Motor neuron (in vitro differentiated cells): ENCODE results near the gene COL11A2. TPM values are rescaled to one million over a fixed set of nuclear protein-coding genes. Genes with fewer than 3 reads are reported as not detected.

Source experiments
- ATAC-seq, 8 experiments: fragments of 200-7000 bp; cut with Tn5 transposase; replicated peaks in 6 of 8; 2 replicates each; pipeline ENCODE4 v1.8.0; 2021; ENCODE audit warnings: mild to moderate bottlenecking in 8 of 8, moderate library complexity in 8 of 8
- H3K27ac ChIP-seq, 2 donors: fragments of 250-450 bp; sonication (Bioruptor Pico); 2 replicates each; pipeline ENCODE4 v1.9.0; 2021; ENCODE audit warnings: antibody characterized with exemption in 2 of 2, mild to moderate bottlenecking in 2 of 2, moderate library complexity in 1 of 2
- H3K4me1 ChIP-seq, 2 donors: fragments of 250-450 bp; sonication (Bioruptor Pico); replicated peaks in 1 of 2; 2 replicates each; pipeline ENCODE4 v1.6.1; 2021; ENCODE audit warnings: antibody characterized with exemption in 2 of 2, mild to moderate bottlenecking in 2 of 2, moderate library complexity in 1 of 2
- H3K4me3 ChIP-seq, 5 donors: fragments of 250-450 bp; sonication (Bioruptor Pico); 2 replicates each; pipeline ENCODE4 v1.9.0; 2021; ENCODE audit warnings: antibody characterized with exemption in 5 of 5, mild to moderate bottlenecking in 5 of 5, moderate library complexity in 4 of 5
- WGBS, 10 experiments: fragments of 450-650 bp; shearing (Covaris generic); methylation state at CpG; one replicate each; pipeline ENCODE4 v1.0.0; 2022; 5-methylcytosine and 5-hydroxymethylcytosine counted together
- in situ Hi-C, 9 experiments: fragments of 400-800 bp; cut with MboI; loops; one replicate each; pipeline ENCODE4 v1.15.0; 2021; ENCODE audit warnings: low sequenced_read_pairs in 9 of 9, low pct_unique_long_range_greater_than_20kb in 2 of 9; ENCODE audit not compliant: unreplicated experiment in 9 of 9
- total RNA-seq, 8 experiments: library from RNA; unstranded; fragments of 300-600 nt; gene quantifications; 2 replicates each; pipeline versions ENCODE4 v1.2.3 to v1.2.4, GENCODE V29; 2022

Gene COL11A2
- total RNA-seq, 8 experiments from 2014 or later = 0.71 to 3.4 (median 2.0) TPM

DNA sequence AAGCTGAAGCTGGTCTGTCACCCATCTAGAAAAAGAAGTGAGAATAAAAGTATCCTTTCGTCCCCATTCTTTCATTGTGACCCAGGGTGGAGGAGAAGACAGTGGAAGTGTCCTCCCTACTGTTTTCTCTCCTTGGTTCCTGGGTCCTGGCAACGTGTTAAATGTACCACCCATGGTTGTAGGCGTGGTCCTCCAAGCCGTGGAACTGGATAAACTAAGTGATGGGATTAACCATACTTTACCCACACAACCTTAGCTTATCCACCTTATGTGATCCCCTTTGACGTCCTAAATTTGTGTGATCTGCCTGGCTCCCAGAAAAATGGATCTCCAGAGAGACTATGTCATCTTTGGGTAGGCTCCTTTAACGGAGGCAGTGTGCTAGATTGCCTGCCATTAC is 69.1 kb downstream of the COL11A2 start:
- Histone ChIP-seq H3K27ac (no peak overlapping the region), H3K4me3 (no peak overlapping the region), H3K4me1 (peaks cover 0 to 7% of the 10 kb centered on the region in 2 donors)
- in situ Hi-C loops = loop anchor here in 2 of 9 experiments (25.0 kb wide), 1 partner anchor 114 kb away; no protein-coding TSS in a partner anchor
- 14 to 100% (median 40%) methylated on average over 1 to 6 of the region's 6 CpGs; no CpG with 5 or more reads in 1 of the 10 experiments for WGBS, 10 experiments
- ATAC-seq = no peak

DNA sequence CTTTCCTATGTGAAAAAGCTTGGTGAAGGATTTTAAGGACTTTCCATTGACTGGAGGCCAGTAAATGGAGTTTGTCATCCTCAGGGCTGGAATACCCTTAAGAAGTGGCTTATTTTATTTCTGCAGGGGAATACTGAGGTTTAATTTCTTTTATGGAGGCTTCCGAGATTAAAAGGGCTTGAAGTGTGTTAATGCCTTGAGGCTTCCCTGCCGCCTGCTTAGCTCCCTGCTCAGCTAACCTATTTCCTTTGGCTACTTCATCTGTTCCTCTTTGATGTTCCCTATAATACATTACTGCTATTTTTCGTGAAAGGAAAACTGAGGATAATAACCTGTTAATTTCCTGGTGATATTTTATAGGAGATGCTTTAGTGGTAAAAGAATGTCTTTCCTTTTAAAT is 72.3 kb downstream of the COL11A2 start:
- 0 to 63% (median 31%) methylated on average over 1 to 3 of the region's 3 CpGs; no CpG with 5 or more reads in 1 of the 10 experiments for WGBS, 10 experiments
- H3K4me3 ChIP-seq = no peak overlapping the region
- ATAC-seq = no peak
- in situ Hi-C loops = loop anchor here in 2 of 9 experiments (25.0 kb wide), 1 partner anchor 117 kb away; no protein-coding TSS in a partner anchor
- no peak overlapping the region for H3K27ac ChIP-seq
- peaks cover 0 to 16% of the 10 kb centered on the region in 2 donors for H3K4me1 ChIP-seq

DNA sequence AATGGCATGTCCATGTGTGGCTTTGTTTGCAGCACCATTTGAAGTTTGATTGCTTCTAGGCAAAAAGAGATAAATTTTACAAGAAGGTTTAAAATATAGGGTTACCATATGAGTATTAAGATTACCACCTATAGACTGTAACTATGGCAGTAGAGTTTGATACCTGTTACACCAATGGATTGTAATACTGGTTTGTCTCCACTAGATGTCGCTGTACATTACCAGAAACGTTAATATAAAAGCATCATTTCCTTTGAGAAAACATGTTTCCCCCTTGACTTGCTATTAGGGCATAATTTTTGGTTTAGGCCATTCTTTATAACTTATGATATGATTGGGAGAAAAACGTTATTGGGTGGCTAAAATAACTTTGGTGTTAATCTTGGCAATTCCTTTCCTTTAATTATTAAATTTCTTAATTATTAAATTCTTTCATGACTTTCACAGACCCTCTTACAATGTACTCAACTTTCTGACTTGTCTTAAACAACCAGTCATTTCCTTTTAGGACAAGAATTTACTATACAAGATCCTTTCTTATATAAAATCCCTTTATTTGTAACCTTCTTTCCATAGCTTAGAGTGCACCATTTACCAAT is 73.6 kb downstream of the COL11A2 start:
- 0% methylated on average over 2 to 3 of the region's 3 CpGs for WGBS, 10 experiments
- ATAC-seq = peak in 1 of 8 experiments; percentile 30
- Histone ChIP-seq H3K27ac (no peak overlapping the region), H3K4me3 (no peak overlapping the region), H3K4me1 (peaks cover 0 to 11% of the 10 kb centered on the region in 2 donors)
- in situ Hi-C loops = loop anchor here in 2 of 9 experiments (25.0 kb wide), 1 partner anchor 119 kb away; no protein-coding TSS in a partner anchor

DNA sequence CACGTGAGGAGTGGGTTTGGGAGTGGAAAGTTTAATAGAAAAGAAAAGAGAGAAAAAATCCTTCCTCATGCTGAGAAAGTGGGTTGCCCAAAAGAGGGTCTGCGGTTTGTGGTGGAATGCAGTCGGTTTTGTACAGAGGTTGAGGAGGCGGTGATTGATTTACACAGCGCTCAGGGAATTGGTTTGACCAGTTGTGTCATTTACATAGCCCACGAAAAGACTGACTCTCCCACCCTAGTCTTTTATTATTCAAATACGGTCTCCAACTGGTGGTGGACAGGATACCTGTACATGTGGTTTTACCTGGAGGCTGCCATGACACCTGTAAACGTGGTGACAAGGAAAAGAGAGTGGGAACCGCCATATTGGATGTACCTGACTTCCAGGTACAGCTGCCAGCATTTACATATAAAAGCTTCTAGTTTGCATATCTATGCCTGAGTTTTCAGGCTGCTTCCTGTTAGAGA is 74.4 kb downstream of the COL11A2 start:
- no peak for ATAC-seq

DNA sequence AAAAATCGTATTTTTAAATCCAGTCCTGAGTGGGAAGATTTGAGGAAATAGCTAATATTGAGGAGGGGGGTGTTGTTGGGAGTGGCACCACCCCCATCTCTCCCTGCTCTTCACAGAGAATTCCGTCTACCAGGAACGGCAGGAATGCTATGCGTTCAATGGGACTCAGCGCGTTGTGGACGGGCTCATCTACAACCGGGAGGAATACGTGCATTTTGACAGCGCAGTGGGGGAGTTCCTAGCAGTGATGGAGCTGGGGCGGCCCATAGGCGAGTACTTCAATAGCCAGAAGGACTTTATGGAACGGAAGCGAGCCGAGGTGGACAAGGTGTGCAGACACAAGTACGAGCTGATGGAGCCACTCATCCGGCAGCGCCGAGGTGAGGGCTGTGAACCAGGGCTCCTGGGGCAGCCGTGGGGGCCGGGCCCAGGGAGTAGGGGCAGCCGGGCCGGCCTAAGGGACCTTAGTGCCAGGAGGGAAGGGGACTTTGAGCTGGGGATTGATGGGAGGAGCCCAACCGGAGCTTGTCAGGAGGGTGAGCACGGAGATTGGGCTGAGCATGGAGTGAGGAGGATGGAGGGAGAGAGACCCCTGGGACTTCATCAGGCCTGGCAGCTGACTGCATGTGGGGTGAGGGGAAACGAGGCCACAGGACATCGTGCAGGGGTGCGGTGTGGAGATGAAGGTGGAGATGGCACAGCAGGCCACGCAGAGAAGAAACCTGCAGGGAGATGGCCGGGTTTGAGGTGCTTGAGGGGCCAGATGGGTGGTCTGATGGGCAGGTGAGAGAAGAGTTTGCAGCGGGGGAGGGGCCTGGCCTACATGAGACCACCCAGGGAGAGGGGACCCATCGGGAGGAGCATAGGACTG is 75.2 kb downstream of the COL11A2 start:
- ATAC-seq = peak; percentile 30 to 58 (median 50)
- Histone ChIP-seq H3K27ac (no peak overlapping the region), H3K4me3 (peak overlapping the region in 2 of 5 donors; percentile 9 to 20), H3K4me1 (peaks cover 0 to 11% of the 10 kb centered on the region in 2 donors)
- WGBS, 10 experiments = 0 to 29% (median 9%) methylated on average over 1 to 16 of the region's 32 CpGs
- in situ Hi-C loops = loop anchor here in 2 of 9 experiments (25.0 kb wide), 1 partner anchor 120 kb away; no protein-coding TSS in a partner anchor

More for the DNA sequence above, 74.4 kb downstream of the COL11A2 start:
- Histone ChIP-seq H3K27ac (no peak overlapping the region), H3K4me1 (peaks cover 0 to 11% of the 10 kb centered on the region in 2 donors), H3K4me3 (peak overlapping the region in 1 of 5 donors; percentile 20)
- in situ Hi-C loops = loop anchor here in 2 of 9 experiments (25.0 kb wide), 1 partner anchor 119 kb away; no protein-coding TSS in a partner anchor
- WGBS, 10 experiments = 3 to 50% (median 27%) methylated on average over 2 to 8 of the region's 9 CpGs; no CpG with 5 or more reads in 2 of the 10 experiments

DNA sequence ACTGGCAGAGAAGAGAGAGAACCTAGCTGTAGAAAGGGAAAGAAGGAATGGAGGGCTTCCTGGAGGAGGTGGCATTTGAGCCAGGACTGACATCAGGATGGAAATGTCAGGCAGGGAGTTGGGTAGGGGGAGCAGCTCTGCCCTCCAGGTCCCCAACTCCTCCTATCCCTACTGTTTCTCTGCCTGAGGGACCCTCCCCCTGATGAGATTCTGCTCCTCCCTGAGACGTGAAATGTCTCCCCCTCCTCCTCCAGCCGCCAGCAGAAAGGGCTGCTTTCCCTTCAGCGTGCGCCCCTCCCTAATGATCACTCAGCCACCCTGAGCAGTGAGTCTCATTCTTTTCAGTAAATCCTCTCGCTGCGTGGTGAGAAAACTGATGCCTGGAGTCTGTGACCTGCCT is 75.8 kb downstream of the COL11A2 start:
- in situ Hi-C loops = loop anchor here in 2 of 9 experiments (25.0 kb wide), 1 partner anchor 121 kb away; no protein-coding TSS in a partner anchor
- peak in 6 of 8 experiments; percentile 8 to 39 (median 17) for ATAC-seq
- Histone ChIP-seq H3K4me3 (peak overlapping the region in 1 of 5 donors; percentile 20), H3K4me1 (peaks cover 0 to 11% of the 10 kb centered on the region in 2 donors), H3K27ac (no peak overlapping the region)
- 0 to 25% (median 20%) methylated on average over 1 to 3 of the region's 6 CpGs; no CpG with 5 or more reads in 7 of the 10 experiments for WGBS, 10 experiments

DNA sequence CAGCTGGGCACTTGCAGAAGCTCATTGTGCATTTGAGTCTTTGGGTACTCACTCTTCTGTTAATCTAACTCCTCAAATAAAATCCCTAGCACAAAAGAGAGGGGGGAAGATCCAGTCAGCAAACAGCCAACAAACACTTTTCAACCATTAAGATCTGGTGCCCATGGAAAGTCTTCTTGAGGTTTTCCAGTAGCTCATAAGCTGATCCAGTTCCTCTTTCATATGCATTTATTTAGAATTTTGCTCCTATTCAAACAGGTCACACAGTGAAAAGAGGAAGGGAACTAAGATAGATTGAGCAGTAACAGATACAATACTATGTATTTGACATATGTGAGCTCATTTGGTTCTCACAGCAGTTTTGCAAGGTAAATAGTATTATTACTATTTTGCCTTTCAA is 77.9 kb downstream of the COL11A2 start:
- no peak overlapping the region for H3K4me3 ChIP-seq
- no peak for ATAC-seq
- H3K27ac ChIP-seq = no peak overlapping the region
- H3K4me1 ChIP-seq = peaks cover 0 to 11% of the 10 kb centered on the region in 2 donors
- in situ Hi-C loops = loop anchor here in 2 of 9 experiments (25.0 kb wide), 1 partner anchor 123 kb away; no protein-coding TSS in a partner anchor

DNA sequence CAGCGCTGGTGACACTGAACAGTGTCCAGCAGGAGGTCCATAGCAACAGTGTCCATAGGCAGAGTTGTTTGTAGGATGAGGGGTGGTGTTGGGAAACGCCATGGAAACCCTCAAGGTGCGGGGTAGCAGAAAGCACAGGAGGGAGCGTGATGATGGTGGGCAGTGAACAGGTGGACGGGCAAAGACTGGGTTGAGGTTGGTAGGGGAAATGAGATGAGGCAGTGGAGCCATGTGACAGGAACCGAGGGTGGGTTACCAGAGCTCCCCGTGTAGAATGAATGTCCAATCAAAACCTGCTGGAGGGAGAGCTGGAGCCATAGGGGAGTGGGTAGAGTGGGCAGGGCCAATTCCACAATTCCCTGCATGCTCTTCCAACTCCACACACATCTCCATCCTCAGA is 78.5 kb downstream of the COL11A2 start:
- Histone ChIP-seq H3K4me3 (no peak overlapping the region), H3K4me1 (peaks cover 0 to 11% of the 10 kb centered on the region in 2 donors), H3K27ac (no peak overlapping the region)
- in situ Hi-C loops = loop anchor here in 2 of 9 experiments (25.0 kb wide), 1 partner anchor 124 kb away; no protein-coding TSS in a partner anchor
- no peak for ATAC-seq
- WGBS, 10 experiments = 0 to 82% (median 36%) methylated on average over 1 to 5 of the region's 7 CpGs; no CpG with 5 or more reads in 2 of the 10 experiments

Other genes with a start within 250 kb of the COL11A2 start
- 1 to 10 TPM in 4 of 8 experiments, under 1 TPM in 4; 0.46 to 6.1 (median 1.3) TPM for gene HLA-DMA, start 239.4 kb downstream of the COL11A2 start, total RNA-seq
- gene BRD2, start 223.9 kb downstream of the COL11A2 start, total RNA-seq = 100 to 1,000 TPM; 124 to 401 (median 193) TPM
- gene HLA-DOA, start 182.9 kb downstream of the COL11A2 start, total RNA-seq = 1 to 10 TPM in 1 of 8 experiments, under 1 TPM in 7; 0.21 to 1.3 (median 0.54) TPM
- gene HLA-DPA1, start 118.8 kb downstream of the COL11A2 start, total RNA-seq = 1 to 10 TPM in 2 of 8 experiments, under 1 TPM in 6; 0.09 to 6.9 (median 0.40) TPM
- gene HLA-DPB1, start 116.5 kb downstream of the COL11A2 start, total RNA-seq = 10 to 100 TPM in 1 of 8 experiments, 1 to 10 TPM in 6, under 1 TPM in 1; 0.55 to 16.5 (median 2.1) TPM
- gene RXRB, start 8.2 kb upstream of the COL11A2 start, total RNA-seq = 10 to 100 TPM; 19.3 to 52.0 (median 35.4) TPM
- 100 to 1,000 TPM in 6 of 8 experiments, 10 to 100 TPM in 2; 69.2 to 143 (median 132) TPM for gene SLC39A7, start 8.4 kb upstream of the COL11A2 start, total RNA-seq
- gene HSD17B8, start 12.2 kb upstream of the COL11A2 start, total RNA-seq = 10 to 100 TPM in 4 of 8 experiments, 1 to 10 TPM in 4; 8.7 to 26.6 (median 9.9) TPM
- 10 to 100 TPM; 17.2 to 43.0 (median 34.5) TPM for gene RING1, start 16.0 kb upstream of the COL11A2 start, total RNA-seq
- 10 to 100 TPM; 21.8 to 66.1 (median 33.8) TPM for gene VPS52, start 79.4 kb upstream of the COL11A2 start, total RNA-seq
- 1,000 to 10,000 TPM; 3,773 to 8,538 (median 6,042) TPM for gene RPS18, start 79.6 kb upstream of the COL11A2 start, total RNA-seq
- 1 to 10 TPM; 1.5 to 6.0 (median 5.1) TPM for gene B3GALT4, start 84.7 kb upstream of the COL11A2 start, total RNA-seq
- gene WDR46, start 96.8 kb upstream of the COL11A2 start, total RNA-seq = 100 to 1,000 TPM in 3 of 8 experiments, 10 to 100 TPM in 5; 31.4 to 108 (median 50.5) TPM
- gene PFDN6, start 97.1 kb upstream of the COL11A2 start, total RNA-seq = 100 to 1,000 TPM in 6 of 8 experiments, 10 to 100 TPM in 2; 88.9 to 168 (median 116) TPM
- gene RGL2, start 106.5 kb upstream of the COL11A2 start, total RNA-seq = 10 to 100 TPM; 11.4 to 80.6 (median 27.8) TPM
- 10 to 100 TPM in 5 of 8 experiments, 1 to 10 TPM in 3; 5.2 to 95.0 (median 41.9) TPM for gene TAPBP, start 121.6 kb upstream of the COL11A2 start, total RNA-seq
- gene ZBTB22, start 125.3 kb upstream of the COL11A2 start, total RNA-seq = 10 to 100 TPM in 7 of 8 experiments, 1 to 10 TPM in 1; 9.5 to 27.4 (median 18.9) TPM
- gene DAXX, start 130.5 kb upstream of the COL11A2 start, total RNA-seq = 10 to 100 TPM; 21.4 to 63.6 (median 37.4) TPM
- gene KIFC1, start 199.4 kb upstream of the COL11A2 start, total RNA-seq = 10 to 100 TPM in 3 of 8 experiments, 1 to 10 TPM in 5; 1.1 to 49.4 (median 2.5) TPM
- 10 to 100 TPM; 24.3 to 63.6 (median 44.4) TPM for gene PHF1, start 218.5 kb upstream of the COL11A2 start, total RNA-seq
- gene CUTA, start 225.6 kb upstream of the COL11A2 start, total RNA-seq = 100 to 1,000 TPM; 196 to 327 (median 271) TPM
- gene SYNGAP1, start 227.6 kb upstream of the COL11A2 start, total RNA-seq = 10 to 100 TPM in 7 of 8 experiments, 1 to 10 TPM in 1; 5.4 to 21.0 (median 12.9) TPM